Loucy (cell line): ENCODE measurements around the gene NUP62.

Source experiments
- H2AFZ ChIP-seq: fragments of 200-600 bp; sonication (generic); 2 replicates; pipeline ENCODE4 v1.6.0; 2016; ENCODE audit warnings: antibody characterized with exemption, mild to moderate bottlenecking, low read length, moderate library complexity
- H3F3A ChIP-seq: fragments of 200-600 bp; 2 replicates; pipeline ENCODE4 v1.6.0; 2016; ENCODE audit warnings: antibody characterized with exemption, low read depth, mild to moderate bottlenecking
- H3K27me3 ChIP-seq: fragments of 200-600 bp; sonication (generic); 2 replicates; pipeline ENCODE4 v1.6.1; 2014; ENCODE audit warnings: low read length, mild to moderate bottlenecking; ENCODE audit not compliant: insufficient read depth, poor library complexity, severe bottlenecking
- H3K36me3 ChIP-seq: fragments of 200-600 bp; sonication (generic); 2 replicates; pipeline ENCODE4 v1.6.1; 2016; ENCODE audit warnings: low read length; ENCODE audit not compliant: insufficient read depth
- H3K4me1 ChIP-seq: fragments of 200-600 bp; sonication (generic); 2 replicates; pipeline ENCODE4 v1.5.1; 2014; ENCODE audit warnings: low read length, mild to moderate bottlenecking; ENCODE audit not compliant: insufficient read depth, poor library complexity, severe bottlenecking
- H3K4me2 ChIP-seq: fragments of 200-600 bp; sonication (generic); 2 replicates; pipeline ENCODE4 v1.6.0; 2014; ENCODE audit warnings: antibody characterized with exemption, low read length, low read depth, mild to moderate bottlenecking; ENCODE audit not compliant: poor library complexity, severe bottlenecking
- H3K4me3 ChIP-seq: fragments of 200-600 bp; sonication (generic); 2 replicates; pipeline ENCODE4 v1.5.1; 2014; ENCODE audit warnings: low read length, mild to moderate bottlenecking, mixed read lengths; ENCODE audit not compliant: poor library complexity, severe bottlenecking
- H3K79me2 ChIP-seq: fragments of 200-600 bp; sonication (generic); 2 replicates; pipeline ENCODE4 v1.6.1; 2014; ENCODE audit warnings: low read length; ENCODE audit not compliant: insufficient read depth
- H3K9ac ChIP-seq: fragments of 200-600 bp; sonication (generic); 2 replicates; pipeline ENCODE4 v1.6.0; 2014; ENCODE audit warnings: mild to moderate bottlenecking, low read depth, low read length, moderate library complexity; ENCODE audit not compliant: poor library complexity, severe bottlenecking
- H3K9me2 ChIP-seq: fragments of 200-600 bp; sonication (generic); replicated peaks from 2 replicates; pipeline ENCODE4 v1.6.1; 2016; ENCODE audit warnings: low read depth, low read length, mixed read lengths
- H3K9me3 ChIP-seq: fragments of 200-600 bp; sonication (generic); 2 replicates; pipeline ENCODE4 v1.6.1; 2014; ENCODE audit warnings: mild to moderate bottlenecking, antibody characterized with exemption, low read length, low read depth; ENCODE audit not compliant: insufficient read depth
- H4K20me1 ChIP-seq: fragments of 200-600 bp; sonication (generic); 2 replicates; pipeline ENCODE4 v1.6.0; 2014; ENCODE audit warnings: antibody characterized with exemption, low read length, mild to moderate bottlenecking; ENCODE audit not compliant: insufficient read depth, poor library complexity, severe bottlenecking
- EZH2phosphoT487 ChIP-seq: fragments of 200-600 bp; IDR thresholded peaks from 2 replicates; pipeline ENCODE4 v1.6.1; 2018; ENCODE audit warnings: antibody characterized with exemption, mild to moderate bottlenecking, moderate library complexity, borderline replicate concordance
- TF ChIP-seq, protein P1 (sequence below): fragments of 200-600 bp; sonication (generic); conservative IDR thresholded peaks from 2 replicates; pipeline ENCODE4 v1.5.1; 2014; ENCODE audit warnings: mild to moderate bottlenecking, antibody characterized with exemption, low read length

The NUP62 gene

DNA sequence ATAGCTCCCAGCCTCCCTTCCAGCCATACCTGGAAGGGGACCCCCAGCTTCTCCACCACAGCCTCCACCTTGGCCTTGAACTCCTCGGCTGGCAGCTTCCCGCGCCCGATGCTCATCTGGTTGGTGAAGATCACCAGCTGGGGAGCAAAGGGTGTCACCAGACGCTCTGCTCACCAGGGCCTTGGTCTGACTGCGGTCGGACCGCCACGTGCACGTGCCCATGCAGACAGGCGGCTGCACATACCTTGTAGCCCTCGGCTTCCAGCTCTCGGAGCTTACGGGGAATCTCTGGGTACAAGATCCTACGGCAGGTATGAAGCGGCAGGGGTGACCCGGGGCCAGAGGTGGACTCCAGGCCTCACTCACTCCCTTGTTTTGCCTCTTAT is 65.4 kb downstream of the NUP62 start:
- H3F3A ChIP-seq, result no peaks in the 10 kb centered on the region
- no peak overlapping the region for H2AFZ ChIP-seq
- H3K4me2 ChIP-seq, result no peak overlapping the region
- H3K9me2 ChIP-seq, result no peaks in the 10 kb centered on the region
- no peaks in the 10 kb centered on the region for H3K27me3 ChIP-seq
- peaks cover 54% of the 10 kb centered on the region for H4K20me1 ChIP-seq
- H3K9ac ChIP-seq, result no peak overlapping the region
- H3K4me1 ChIP-seq, result peaks cover 30% of the 10 kb centered on the region
- H3K9me3 ChIP-seq, result no peaks in the 10 kb centered on the region
- peaks cover 35% of the 10 kb centered on the region; the same call in 1 of the 2 replicates for H3K36me3 ChIP-seq
- no peak overlapping the region for H3K4me3 ChIP-seq
- H3K79me2 ChIP-seq, result peaks cover 40% of the 10 kb centered on the region
- TF ChIP-seq, protein P1, sequence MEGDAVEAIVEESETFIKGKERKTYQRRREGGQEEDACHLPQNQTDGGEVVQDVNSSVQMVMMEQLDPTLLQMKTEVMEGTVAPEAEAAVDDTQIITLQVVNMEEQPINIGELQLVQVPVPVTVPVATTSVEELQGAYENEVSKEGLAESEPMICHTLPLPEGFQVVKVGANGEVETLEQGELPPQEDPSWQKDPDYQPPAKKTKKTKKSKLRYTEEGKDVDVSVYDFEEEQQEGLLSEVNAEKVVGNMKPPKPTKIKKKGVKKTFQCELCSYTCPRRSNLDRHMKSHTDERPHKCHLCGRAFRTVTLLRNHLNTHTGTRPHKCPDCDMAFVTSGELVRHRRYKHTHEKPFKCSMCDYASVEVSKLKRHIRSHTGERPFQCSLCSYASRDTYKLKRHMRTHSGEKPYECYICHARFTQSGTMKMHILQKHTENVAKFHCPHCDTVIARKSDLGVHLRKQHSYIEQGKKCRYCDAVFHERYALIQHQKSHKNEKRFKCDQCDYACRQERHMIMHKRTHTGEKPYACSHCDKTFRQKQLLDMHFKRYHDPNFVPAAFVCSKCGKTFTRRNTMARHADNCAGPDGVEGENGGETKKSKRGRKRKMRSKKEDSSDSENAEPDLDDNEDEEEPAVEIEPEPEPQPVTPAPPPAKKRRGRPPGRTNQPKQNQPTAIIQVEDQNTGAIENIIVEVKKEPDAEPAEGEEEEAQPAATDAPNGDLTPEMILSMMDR, result no peak
- TF ChIP-seq EZH2phosphoT487, result no peak

DNA sequence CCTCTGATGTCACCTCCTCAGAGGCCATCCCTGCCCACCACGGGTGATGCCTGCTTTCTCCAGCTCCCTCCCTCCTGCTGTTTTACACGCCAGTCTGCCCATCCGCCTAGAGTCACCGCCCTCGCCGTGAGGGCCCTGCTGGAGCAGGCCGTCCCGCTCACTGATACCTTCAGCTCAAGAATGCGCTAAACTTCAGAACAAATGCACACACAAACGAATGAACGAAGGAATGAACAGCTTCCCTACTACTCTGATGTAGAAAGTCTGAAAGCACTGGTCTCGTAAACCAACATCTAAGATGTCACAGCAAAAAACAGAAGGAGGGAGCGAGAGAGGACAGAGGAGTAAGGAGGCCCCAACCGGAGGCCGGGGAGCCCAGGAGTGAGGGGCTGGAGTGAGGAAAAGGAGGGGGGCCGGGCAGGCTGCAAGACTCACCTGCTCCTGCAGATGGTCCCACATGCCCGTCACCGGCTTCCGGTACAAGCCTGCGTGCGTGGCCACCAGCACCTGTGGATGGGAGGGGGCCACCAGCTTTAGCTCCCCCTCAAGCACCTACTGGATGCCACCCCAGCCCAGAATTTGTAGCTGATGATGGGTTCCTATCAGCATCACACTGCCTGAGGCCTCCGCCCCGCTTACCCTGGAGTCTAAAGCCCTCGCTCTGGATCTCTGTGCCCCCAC is 65.9 kb downstream of the NUP62 start:
- H3K9me2 ChIP-seq, result no peaks in the 10 kb centered on the region
- TF ChIP-seq, protein P1, result no peak
- no peak for TF ChIP-seq EZH2phosphoT487
- H3K9ac ChIP-seq, result no peak overlapping the region
- peaks cover 54% of the 10 kb centered on the region for H4K20me1 ChIP-seq
- H3K79me2 ChIP-seq, result peaks cover 40% of the 10 kb centered on the region
- H3K9me3 ChIP-seq, result no peaks in the 10 kb centered on the region
- no peaks in the 10 kb centered on the region for H3K27me3 ChIP-seq
- H2AFZ ChIP-seq, result no peak overlapping the region
- H3K4me3 ChIP-seq, result no peak overlapping the region
- peaks cover 40% of the 10 kb centered on the region; the same call in 1 of the 2 replicates for H3K36me3 ChIP-seq
- no peaks in the 10 kb centered on the region for H3F3A ChIP-seq
- H3K4me1 ChIP-seq, result peaks cover 24% of the 10 kb centered on the region
- H3K4me2 ChIP-seq, result no peak overlapping the region

DNA sequence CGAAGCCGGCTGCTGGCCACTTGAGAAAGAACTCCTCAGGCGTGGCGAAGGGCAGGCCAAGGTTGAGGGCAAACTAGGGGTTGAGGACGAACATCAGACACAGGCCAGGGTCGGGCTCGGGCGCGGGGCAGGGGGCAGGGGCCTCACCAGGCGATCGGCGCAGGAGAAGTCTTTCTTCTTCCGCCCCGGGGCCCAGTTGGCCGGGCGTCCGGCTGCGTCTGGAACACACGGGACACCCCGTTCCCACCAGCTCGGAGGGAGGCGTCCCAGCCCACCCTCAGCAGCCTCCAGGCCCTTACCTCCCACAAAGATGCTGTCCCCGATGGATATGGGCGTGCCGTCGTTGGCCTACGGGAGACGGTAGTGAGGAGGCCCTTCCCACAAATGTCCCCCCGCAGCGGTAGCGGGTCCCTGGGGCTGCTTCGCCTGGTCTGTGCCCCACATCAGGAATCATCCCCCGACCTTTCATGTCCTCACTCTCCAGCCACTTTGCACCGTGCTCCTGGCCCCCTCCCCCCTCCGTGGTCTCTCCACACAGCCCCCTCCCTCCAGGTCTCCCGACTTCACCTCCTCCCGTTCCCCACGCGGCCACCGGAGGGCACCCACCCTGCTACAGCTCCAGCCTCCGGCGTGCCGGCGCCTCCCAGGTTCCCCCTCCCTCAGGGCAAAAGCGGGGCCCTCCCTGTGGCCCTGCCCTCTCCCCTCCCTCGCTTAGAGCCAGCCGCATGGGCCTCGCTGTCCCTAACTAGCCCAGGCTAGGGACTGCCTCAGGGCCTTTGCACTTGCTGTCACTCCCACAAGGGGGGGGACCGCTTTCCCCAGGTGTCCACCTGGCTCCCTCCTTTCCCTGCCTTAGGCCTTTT is 66.7 kb downstream of the NUP62 start:
- TF ChIP-seq EZH2phosphoT487, result no peak
- TF ChIP-seq, protein P1, result peak; percentile 52
- H3F3A ChIP-seq, result no peaks in the 10 kb centered on the region
- peaks cover 38% of the 10 kb centered on the region for H3K79me2 ChIP-seq
- no peaks in the 10 kb centered on the region for H3K9me3 ChIP-seq
- no peak overlapping the region for H3K4me2 ChIP-seq
- H2AFZ ChIP-seq, result no peak overlapping the region
- no peaks in the 10 kb centered on the region for H3K9me2 ChIP-seq
- H3K36me3 ChIP-seq, result peaks cover 43% of the 10 kb centered on the region; the same call in 1 of the 2 replicates
- no peak overlapping the region for H3K9ac ChIP-seq
- peaks cover 54% of the 10 kb centered on the region for H4K20me1 ChIP-seq
- H3K4me3 ChIP-seq, result no peak overlapping the region
- no peaks in the 10 kb centered on the region for H3K27me3 ChIP-seq
- H3K4me1 ChIP-seq, result peaks cover 19% of the 10 kb centered on the region
